HG03135 (cell line): ENCODE data around the gene CTNS.
"Not testable (repeated sequence)": the region's sequence is repeated elsewhere in the genome, so short reads cannot be mapped to it uniquely, and the experiment has no call there.

ENCODE experiments used
- ATAC-seq: cut with Tn5 transposase; IDR thresholded peaks from one replicate; pipeline ENCODE4 v1.9.1; 2021; ENCODE audit warnings: mild to moderate bottlenecking, moderate library complexity; ENCODE audit not compliant: unreplicated experiment

Gene CTNS

DNA sequence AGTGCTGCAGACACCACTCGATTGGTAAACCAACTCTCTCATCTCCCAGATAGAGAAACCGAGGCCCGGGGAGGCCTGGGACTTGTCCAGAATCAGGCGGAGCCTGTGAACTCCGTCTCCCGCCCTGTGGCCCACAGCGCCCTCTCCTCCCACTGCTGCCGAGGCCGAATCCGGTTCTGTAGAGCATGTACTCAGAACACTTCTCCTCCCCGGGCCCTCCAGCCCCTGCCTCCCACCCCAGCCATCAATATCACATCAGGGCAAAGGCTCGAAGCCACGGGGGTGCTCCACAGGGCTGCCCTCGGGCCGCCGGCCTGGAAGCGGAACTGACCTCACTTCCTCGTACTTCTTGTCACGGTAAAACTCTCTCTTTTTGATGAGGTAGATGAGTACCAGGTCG, 45.0 kb downstream of the CTNS start:
- no peak for ATAC-seq

DNA sequence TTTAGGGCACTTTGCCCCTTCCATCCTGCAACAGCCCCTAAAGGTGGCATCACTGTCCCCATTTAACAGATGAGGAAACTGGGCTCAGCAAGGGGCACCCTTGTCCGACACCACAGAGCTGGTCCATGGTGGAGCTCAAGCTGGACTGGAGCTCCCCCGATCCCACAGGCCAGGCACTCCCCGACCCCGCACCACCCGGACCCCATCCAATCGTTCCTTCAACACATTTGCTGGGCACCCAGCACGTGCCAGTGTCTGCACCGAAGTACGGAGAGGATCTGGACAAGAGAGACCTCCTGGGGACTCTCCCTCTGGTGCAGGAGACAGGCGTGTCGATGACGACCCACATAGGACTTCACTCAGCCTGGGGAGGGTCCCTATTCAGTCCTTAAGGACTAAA, 45.5 kb downstream of the CTNS start:
- ATAC-seq, result no peak

DNA sequence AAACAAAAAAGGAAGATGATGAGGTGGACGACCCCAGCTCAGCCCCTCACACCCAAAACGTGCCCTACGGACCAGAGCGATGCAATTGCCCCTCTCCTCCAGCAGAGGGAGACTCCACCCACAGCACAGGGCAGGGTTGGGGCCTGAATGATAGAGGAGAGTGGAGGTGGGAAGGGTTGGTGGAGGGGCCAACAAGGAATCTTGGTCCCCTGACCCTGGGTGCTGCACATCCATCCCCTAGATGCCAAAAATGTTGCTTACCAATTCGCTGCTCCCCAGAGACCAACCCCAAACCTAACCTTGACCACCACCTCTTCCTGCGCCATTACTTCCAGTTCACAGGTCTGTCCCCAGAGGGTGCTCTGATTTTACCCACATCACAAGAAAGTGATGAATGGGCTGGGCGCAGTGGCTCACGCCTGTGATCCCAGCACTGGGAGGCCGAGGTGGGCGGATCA, 46.5 kb downstream of the CTNS start:
- ATAC-seq, result no peak

DNA sequence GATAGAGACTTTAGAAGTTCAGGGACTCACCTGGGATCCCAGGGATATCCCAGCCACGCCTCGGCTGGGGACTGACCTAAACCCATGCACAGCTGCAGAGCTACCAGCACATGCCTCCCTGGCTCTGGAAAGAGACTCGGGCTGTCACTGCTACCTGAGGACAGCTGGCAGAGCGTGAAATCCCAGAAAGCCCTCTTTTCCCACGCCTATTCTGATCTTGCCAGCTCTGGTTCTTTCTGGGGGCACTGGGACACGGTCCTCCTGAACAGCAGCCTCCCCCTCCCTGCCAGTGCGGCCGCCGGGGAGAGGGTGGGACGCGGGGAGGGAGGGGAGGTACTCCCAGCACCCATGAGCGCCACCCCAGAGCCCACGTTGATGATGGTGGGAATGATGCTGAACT, 48.6 kb downstream of the CTNS start:
- no peak for ATAC-seq

DNA sequence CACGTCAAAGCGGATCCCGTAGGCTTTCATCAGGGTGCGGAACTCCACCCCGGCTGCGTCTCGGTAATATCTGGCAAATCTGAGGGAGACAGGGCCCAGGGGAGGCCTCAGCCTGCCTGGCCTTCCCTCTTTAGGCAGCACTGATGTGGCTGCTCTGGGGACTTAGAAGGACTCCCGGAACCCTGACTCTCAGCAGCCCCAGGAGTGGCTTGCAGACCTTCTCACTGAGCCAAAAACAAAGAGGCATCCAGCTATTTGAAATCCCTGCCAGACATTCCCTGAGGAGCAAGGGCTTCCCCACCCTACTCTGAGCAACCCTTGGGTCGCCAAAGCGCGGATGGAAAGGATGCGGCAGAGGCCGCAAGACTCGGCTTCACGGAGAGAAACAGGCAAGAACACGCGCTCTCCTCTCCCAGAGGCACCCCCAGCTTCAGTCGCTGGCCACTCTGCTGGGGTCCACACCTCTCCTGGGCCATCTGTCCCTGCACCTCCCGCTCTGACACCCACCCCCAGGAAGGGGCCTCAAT, 51.5 kb downstream of the CTNS start:
- ATAC-seq, result no peak

DNA sequence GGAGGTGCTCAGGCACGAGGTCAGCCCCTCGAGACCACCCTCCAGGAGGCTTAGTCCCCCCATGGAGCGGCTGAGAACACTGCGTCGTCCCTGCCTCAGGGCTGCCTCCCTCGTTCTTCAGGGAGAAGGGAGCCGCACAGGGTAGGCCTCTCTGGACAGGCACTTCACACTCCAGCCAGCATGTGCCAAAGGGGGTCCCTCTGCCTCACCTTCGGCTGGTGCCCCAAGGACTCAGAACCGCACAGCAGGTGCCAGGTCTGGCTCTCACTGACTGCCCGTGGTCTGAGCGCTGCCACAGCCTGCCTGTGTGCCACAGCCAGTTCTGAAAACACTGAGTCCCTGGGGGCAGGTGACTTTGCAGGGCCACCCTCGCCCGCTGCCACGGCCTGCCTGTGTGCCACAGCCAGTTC, 52.3 kb downstream of the CTNS start:
- ATAC-seq, result no peak

DNA sequence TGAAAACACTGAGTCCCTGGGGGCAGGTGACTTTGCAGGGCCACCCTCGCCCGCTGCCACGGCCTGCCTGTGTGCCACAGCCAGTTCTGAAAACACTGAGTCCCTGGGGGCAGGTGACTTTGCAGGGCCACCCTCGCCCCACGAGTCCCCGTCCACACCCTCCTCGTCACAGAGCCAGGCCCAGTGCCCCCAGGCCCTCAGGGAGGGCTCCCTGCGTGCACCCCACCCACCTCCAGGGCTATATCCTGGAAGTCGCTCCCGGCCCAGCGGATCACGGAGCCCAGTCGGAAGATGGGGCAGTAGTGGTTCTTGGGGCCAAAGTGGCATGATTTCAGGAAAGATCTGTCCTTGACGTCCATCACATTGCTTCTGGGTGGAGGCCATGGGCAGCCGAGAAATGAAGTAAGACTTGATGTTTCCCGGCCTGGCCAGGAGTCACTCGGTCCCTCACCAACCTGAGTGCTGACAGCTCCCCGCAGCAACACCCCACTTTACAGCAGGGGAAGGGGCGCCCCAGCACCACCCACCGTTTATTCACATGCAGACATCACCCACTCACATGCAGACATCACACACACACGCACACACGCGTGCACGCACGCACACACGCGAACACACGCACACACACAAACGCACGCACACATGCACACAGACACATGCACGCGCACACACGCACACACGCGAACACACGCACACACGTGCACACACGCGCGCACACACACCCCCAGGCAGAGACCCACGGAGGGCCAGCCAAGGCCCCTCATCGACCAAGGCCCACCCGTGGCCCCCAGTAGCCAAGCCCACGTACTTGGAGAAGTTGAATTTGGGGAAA, 52.9 kb downstream of the CTNS start:
- no peak for ATAC-seq

DNA sequence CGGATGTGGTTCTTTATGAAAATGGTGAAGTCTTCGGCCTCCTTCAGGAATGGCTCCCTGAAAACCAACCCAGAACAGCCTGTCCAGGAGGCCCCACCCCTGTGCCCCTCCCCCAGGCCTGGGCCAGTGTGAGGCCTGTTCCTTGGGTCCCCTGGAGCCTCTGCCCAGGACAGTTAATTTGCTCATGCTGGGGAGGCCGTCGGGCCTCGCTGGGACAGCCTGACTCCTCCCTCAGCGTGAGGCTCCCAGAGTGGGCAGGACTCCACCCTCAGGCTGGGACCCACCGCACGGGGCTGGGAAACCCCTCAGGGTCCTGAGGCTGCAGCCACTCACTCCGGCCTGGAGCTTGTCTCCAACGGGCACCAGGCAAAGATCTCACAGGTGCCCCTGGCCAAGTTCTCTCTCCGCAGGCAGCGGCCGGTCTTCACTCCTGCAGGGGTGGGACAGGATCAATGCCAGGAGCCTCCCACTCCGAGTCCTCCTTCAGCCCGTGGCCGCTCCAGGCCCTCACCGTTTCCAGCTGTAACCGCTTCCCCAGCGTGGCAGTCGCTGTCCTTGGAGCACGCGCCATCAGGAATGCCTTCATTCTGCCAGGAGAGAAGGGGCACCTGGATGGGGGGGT, 53.6 kb downstream of the CTNS start:
- no peak for ATAC-seq

DNA sequence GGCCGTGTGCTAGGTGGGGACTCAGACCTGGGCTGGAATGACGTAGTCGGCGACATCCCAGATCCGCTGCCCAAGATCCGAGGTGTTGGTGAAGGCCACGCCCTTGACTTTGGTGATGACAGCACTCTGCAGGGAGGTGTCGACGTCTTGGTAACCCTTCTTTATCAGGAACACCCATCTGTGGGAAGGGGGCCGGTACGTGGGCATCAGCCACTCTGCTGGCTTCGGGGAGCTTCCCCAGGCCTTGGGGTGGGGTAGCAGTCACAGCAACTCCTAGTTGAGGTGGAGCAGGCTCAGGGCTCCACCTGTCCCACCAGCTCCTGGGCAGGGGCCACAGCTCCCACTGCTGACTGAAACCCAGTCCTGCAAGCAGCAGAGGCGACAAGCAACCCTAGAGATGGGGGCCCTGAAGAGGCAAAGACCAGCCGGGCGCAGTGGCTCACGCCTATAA, 55.1 kb downstream of the CTNS start:
- no peak for ATAC-seq

DNA sequence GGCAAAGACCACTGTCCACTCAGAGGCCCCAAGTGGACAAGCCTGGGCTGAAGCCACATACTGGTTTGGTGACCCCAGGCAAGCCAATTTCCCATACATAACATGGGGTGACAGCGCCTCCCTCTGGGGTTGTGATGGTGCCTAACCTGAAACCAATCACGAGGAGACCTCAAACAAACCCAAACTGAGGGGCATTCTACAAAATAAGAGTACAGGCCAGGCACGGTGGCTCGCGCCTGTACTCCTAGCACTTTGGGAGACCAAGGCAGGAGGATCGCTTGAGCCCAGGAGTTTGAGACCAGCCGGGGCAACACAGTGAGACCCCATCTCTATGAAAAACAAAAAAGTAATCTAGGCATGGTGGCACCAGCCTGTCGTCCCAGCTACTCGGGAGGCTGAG, 55.8 kb downstream of the CTNS start:
- no peak for ATAC-seq

DNA sequence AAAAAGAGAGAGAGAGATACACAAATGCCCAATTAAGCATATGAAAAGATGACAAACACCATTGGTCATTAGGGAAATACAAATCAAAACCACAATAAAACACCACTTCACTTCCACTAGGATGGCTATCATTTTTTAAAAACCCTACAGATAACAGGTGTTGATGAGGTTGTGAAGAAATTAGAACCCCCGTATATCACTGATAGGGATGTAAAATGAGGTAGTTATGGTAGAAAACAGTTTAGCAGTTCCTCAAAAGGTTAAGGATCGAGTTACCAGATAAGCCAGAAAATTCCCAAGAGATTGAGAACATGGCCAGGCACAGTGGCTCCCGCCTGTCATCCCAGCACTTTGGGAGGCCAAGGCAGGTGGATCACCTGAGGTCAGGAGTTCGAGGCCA, 56.6 kb downstream of the CTNS start:
- ATAC-seq, result no peak

DNA sequence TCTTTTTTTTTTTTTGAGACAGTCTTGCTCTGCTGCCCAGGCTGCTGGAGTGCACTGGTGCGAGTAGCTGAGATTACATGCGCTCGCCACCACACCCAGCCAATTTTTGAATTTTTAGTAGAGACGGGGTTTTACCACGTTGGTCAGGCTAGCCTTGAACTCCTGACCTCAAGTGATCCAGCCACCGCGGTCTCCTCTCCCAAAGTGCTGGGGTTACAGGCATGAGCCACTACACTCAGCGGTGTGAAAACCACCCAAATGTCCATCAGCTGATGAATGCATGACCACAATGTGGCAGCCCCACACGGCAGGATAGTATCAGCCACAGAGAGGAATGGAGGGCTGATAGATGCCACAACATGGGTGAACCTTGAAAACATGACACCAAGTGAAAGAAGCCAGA, 57.3 kb downstream of the CTNS start:
- peak; percentile 42 for ATAC-seq

DNA sequence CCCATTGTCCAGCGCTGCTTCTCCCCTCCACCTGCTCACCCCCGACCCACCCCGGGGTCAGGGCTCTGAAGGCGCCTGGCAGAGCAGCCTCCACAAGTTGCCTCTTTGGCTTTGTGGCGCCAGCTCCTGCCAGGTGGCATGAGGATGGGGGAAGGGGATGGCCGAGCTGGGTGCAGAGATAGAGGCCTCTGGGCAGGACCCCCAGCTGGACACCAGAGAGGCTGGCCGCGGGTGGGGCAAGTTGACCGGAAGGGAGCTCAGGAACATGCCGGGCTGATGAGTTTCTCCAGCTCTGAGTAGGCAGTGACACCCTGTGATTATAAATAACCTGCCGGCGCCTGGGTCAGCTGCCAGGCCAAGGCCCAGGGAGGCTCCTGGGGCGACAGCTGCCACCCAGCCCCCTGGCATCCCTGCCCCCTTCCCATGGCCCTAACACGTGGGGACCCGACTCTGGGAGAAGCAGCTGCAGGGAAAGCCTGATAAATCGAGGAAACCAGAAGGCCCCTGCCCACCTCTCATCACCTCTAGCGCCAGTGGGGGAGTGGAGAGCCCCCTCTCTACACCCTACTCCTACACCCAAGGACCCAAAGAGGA, 58.7 kb downstream of the CTNS start:
- no peak for ATAC-seq

DNA sequence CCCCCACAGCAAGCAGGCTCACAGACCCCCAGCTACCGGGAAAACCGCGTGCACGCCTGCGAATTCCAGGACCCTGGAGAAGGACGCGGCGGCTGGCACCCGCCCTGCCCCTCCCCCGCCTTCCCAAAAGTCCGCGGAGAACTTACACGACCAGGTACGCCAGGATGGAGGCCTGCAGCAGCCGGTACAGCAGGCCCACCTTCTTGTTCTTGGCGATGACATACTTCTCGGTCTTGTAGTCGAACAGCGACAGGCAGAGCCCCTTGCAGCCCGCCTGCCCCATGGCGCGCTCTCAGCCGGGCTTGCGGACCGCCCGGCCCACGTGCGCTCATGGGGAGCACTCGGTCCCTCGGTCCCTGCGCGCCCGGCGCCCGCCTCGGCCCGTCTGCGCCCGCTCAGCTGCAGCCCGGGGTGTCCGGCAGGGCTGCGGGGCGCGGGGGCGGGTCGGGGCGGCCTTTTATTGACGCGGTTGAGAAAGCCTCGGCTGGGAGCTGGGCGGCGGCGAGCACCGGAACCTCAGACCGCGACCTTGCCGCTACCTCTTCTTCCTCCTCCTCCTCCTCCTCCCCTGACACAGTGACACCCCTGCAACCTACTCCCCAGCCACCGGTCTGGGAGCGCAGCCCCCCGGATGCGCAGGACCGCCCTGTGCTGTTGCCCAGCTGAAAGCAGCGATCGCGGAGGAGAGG, 59.3 kb downstream of the CTNS start, which contains the start of gene P2RX5:
TSS of gene P2RX5 (minus strand) at position 433 of the 689 bp plus-strand sequence. CDS start at position 283, 150 bp downstream.
- no peak for ATAC-seq

DNA sequence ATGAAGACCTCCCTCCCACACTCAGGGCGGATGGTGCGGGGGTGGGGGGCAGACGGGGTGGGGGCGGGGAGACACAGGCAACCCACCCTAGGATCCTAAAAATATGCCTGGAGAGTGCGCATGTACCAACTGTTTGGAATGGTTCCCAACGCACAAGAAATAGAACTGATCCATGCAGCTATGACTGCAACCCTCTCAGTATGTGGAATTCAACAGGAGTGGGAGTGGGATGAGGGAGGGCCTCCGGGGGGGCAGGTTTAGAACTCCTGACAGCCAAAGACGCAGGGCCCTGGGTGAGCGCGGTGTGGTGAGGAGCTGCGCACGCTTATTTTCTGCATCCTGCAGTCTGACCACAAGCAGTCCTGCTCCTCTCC, 60.5 kb downstream of the CTNS start:
- no peak for ATAC-seq

DNA sequence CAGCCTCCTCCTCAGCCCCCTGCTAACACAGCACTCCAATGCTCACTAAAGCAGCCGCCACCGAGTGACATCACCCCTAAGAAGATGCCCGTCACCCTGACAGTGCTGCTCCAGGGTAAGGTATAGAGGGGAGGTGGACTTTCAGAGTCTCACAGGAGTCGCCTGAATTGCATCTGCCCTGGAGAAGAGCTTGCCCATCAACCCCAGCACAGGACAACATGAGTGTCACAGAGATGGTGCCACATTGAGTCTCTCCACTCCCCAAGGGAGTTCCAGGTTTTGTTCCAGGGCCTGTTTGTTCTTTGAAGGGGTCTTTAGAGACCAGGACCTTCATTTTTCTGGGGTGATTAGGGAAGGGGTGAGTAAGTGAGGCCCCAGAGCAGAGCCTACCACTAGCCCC, 61.6 kb downstream of the CTNS start:
- no peak for ATAC-seq

DNA sequence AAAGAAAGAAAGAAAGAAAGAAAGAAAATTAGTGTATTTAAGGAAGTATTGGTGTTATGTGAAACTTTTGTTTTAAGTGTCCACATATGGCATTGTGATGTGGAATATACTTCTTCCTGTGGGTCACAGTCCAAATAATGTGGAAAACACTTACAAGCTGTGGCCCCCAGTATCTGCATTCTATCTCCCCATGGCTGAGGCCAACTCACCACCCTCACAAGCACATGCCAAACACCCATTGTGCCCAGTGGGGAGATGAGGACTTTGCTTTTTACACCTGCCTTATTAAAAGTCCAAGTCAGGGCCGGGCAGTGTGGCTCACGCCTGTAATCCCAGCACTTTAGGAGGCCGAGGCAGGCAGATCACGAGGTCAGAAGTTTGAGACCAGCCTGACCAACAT, 63.4 kb downstream of the CTNS start:
- ATAC-seq, result no peak

DNA sequence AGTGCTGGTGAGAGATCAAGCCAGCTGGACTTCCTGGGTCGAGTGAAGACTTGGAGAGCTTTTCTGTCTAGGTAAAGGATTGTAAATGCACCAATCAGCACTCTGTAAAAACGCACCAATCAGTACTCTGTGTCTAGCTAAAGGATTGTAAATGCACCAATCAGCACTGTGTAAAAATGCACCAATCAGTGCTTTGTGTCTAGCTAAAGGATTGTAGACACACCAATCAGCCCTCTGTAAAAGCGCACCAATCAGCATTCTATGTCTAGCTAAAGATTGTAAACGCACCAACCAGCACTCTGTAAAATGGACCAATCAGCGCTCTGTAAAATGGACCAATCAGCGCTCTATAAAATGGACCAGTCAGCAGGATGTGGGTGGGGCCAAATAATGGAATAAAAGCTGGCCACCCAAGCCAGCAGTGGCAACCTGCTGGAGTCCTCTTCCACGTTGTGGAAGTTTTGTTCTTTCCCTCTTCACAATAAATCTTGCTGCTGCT, 65.5 kb downstream of the CTNS start:
- ATAC-seq, result not testable (repeated sequence)

DNA sequence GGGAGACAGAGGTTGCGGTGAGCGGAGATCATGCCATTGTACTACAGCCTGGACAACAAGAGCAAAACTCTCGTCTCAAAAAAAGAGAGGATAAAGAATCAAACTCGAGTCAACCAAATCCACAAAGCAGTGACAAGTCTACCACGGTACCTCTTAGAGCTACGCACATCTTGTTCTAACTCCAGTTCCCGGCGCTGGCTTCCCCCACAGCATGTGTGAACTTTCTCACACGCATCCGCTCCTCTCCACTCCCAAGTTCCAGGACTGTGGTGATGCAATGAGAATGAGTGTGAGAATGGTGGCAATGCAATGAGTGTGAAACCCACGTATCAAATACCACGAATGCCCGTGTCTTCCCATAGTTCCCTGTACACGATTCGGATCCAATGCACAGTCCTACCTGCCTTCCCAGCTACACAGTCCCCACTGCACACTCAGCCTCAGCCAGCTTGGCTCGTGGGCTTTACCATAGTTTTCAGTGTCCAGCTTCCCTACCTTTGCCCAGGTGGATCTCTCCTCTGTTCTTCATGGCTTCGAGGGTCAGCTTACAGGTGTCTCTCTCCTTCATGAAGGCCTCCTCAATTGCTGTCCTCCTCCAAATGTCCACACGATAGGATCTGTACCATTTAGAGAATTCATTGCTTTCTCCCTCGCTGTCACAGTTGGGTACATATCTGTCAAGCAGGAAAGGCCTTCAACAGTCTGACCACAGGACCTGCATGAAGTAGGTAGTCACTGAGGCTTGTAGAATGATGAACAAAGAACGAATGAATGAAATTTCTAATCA, 68.6 kb downstream of the CTNS start:
- ATAC-seq, result no peak

DNA sequence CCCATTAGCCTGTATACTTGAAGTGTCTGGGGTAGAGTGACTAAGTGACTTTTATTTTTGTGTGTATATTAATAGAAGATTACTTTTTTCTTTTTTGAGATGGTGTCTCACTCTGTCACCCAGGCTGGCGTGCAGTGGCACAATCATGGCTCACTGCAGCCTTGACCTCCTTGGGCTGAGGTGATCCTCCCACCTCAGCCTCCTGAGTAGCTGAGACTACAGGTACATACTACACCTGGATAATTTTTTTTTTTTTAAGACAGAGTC, 69.1 kb downstream of the CTNS start:
- not testable (repeated sequence) for ATAC-seq
